Activated CD4-positive, alpha-beta memory T cell treated with anti-CD3 and anti-CD28 coated beads, Interleukin-2, amount 10 ng/mL, durations not matched to agents 7 days and 5 days (primary cell): ENCODE results near the gene COLEC12. TPM values are rescaled to one million over a fixed set of nuclear protein-coding genes. Genes with fewer than 3 reads are reported as not detected.
"Not testable (repeated sequence)": the region's sequence is repeated elsewhere in the genome, so short reads cannot be mapped to it uniquely, and the experiment has no call there.

Source experiments
- CTCF ChIA-PET: fragments of 350-600 bp; sonication (Branson Sonifier 250); formaldehyde crosslinking; loops from one replicate; lab custom pipeline; 2021; ENCODE audit warnings: antibody characterized with exemption, inconsistent platforms; lab: Charles Lee
- POLR2A ChIA-PET: fragments of 350-600 bp; sonication (Branson Sonifier 250); formaldehyde crosslinking; loops from one replicate; lab custom pipeline; 2021; ENCODE audit warnings: antibody characterized with exemption; lab: Charles Lee
- DNase-seq: peaks from one replicate; pipeline ENCODE4 v3.0.0-alpha.2; 2020
- H3K27ac Mint-ChIP-seq: one replicate; pipeline ENCODE4 v1.8.0; 2021; ENCODE audit warnings: mild to moderate bottlenecking, mixed read lengths
- H3K27me3 Mint-ChIP-seq: one replicate; pipeline ENCODE4 v1.8.0; 2021; ENCODE audit warnings: mixed read lengths
- H3K36me3 Mint-ChIP-seq: one replicate; pipeline ENCODE4 v1.8.0; 2021; ENCODE audit warnings: low read depth, mixed read lengths
- H3K4me1 Mint-ChIP-seq: one replicate; pipeline ENCODE4 v1.8.0; 2021; ENCODE audit warnings: mixed read lengths
- H3K4me3 Mint-ChIP-seq: one replicate; pipeline ENCODE4 v1.8.0; 2021; ENCODE audit warnings: mild to moderate bottlenecking, mixed read lengths
- H3K9me3 Mint-ChIP-seq: one replicate; pipeline ENCODE4 v1.8.0; 2021; ENCODE audit warnings: mixed read lengths
- total RNA-seq, 2 experiments: library from RNA; stranded (reverse); gene quantifications; one replicate each; pipeline ENCODE4 v1.2.3, GENCODE V29; 2021

COLEC12 gene
- total RNA-seq, 2 experiments from 2014 or later = not detected

DNA sequence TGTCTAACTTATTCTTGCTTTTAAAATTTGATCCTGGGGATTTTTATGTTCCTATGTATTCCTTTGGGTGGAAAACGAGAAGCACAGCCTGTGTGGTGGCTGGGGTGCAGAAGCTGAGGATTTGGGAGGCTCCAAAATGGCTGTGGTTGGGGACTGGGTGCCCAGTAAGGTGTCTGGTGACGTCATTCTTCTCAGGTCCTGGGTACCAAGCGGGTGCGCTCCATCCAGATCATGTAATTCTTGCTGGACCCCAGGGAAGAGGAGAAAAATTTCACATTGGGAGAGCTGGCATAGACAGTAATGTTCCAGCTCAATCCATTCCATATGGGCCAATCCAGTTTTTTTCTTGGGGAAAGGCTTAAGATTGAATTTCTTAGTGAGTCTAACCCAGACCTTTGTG, 171.6 kb downstream of the COLEC12 start:
- H3K27ac Mint-ChIP-seq = no peak overlapping the region
- POLR2A ChIA-PET = no interaction called here
- H3K4me1 Mint-ChIP-seq = no peaks in the 10 kb centered on the region
- H3K36me3 Mint-ChIP-seq = no peaks in the 10 kb centered on the region
- no peaks in the 10 kb centered on the region for H3K9me3 Mint-ChIP-seq
- no peak overlapping the region for H3K4me3 Mint-ChIP-seq
- CTCF ChIA-PET = no interaction called here
- DNase-seq = no peak
- no peaks in the 10 kb centered on the region for H3K27me3 Mint-ChIP-seq

DNA sequence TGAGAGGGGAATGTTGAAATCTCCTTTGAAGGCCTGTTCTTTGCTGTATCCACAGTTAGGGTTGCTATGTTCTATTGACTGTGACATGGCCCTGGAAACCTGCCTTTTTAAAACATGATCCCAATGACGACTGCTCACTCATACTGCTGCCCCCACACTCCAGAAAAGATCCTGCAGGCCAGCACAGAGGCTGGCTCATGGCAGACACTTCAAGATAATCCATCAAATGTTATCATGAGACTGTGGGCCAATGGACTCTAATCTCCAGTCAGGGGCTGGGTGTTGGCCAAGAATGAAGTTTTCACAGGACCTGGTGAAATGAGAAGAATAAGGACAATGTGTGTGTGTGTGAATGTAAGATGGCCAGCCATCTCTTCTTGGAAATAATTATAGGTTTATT, 173.7 kb downstream of the COLEC12 start:
- Mint-ChIP-seq H3K36me3 (no peaks in the 10 kb centered on the region), H3K4me3 (no peak overlapping the region), H3K27me3 (no peaks in the 10 kb centered on the region), H3K9me3 (no peaks in the 10 kb centered on the region), H3K4me1 (peaks cover 9% of the 10 kb centered on the region), H3K27ac (no peak overlapping the region)
- no peak for DNase-seq
- ChIA-PET POLR2A (no interaction called here), CTCF (no interaction called here)

DNA sequence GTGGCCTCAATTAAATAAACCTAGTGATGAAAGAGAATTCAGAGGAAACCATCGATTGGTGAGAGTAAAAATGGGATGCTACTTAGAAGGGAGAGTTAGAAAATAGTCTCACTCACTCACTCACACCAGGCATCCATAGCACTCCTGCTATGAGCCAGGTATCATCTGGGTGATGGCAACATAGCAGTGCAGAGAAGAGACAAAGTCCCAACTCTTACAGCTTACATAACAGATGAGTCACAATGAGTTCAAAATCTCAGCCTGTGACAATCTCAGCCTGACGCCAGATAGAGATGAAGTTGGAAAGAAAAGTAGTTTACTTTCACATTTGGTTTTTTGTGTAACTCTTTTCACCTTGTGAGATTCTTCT, 177.3 kb downstream of the COLEC12 start:
- ChIA-PET POLR2A (no interaction called here), CTCF (no interaction called here)
- no peaks in the 10 kb centered on the region for H3K36me3 Mint-ChIP-seq
- no peak for DNase-seq
- H3K27me3 Mint-ChIP-seq = no peaks in the 10 kb centered on the region
- H3K9me3 Mint-ChIP-seq = no peaks in the 10 kb centered on the region
- no peak overlapping the region for H3K4me3 Mint-ChIP-seq
- H3K4me1 Mint-ChIP-seq = peaks cover 9% of the 10 kb centered on the region
- H3K27ac Mint-ChIP-seq = no peak overlapping the region

DNA sequence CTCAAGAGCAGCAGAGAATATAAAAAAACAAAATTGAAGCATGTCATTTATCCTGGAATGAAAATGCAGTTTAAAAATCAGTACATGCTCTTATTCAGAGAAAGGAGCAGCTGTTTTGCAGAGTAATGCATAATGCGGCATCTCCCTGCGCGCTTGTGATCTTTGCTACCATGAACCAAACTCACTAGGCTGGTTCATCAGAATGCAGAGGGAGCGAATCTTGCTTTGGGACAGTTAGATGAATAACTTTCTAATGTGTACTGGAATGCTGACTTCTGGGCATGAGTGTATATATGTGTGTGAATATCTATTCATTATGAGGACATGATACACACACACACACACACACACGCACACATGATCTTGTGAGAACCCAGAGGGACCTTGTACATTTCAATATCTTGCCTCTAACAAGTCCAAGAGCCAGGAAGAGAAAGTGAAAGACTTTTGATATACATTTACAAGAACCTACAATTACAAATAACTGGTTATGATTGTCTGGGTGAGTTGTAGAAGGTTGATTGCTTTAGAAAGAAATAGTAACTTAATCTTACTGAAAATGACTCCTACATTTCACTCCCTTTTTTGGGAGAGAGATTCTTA, 178.5 kb downstream of the COLEC12 start:
- Mint-ChIP-seq H3K9me3 (no peaks in the 10 kb centered on the region), H3K27me3 (no peaks in the 10 kb centered on the region), H3K36me3 (no peaks in the 10 kb centered on the region), H3K4me3 (no peak overlapping the region), H3K27ac (no peak overlapping the region), H3K4me1 (peaks cover 9% of the 10 kb centered on the region)
- POLR2A ChIA-PET = no interaction called here
- CTCF ChIA-PET = no interaction called here
- no peak for DNase-seq

DNA sequence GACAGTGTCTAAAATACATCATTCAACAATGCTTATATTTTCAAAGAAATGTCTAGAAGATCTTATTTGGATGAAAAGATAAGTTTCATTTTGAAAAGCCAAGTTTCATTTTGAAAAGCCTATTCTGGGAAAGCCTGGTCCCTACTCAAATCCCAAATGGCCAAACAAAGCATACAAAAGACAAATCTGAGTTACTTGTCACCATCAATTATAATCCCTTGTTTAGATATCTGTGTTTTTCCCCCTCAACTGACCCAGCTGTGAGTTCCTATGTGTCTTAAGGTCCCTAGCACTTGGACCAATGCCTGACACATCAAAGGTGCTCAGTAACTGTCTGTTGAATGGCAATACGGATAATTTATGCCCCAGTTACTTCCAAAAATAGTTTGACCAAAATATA, 180.3 kb downstream of the COLEC12 start:
- POLR2A ChIA-PET = no interaction called here
- CTCF ChIA-PET = no interaction called here
- DNase-seq = no peak
- H3K36me3 Mint-ChIP-seq = no peaks in the 10 kb centered on the region
- no peaks in the 10 kb centered on the region for H3K9me3 Mint-ChIP-seq
- H3K27ac Mint-ChIP-seq = no peak overlapping the region
- peaks cover 9% of the 10 kb centered on the region for H3K4me1 Mint-ChIP-seq
- no peaks in the 10 kb centered on the region for H3K27me3 Mint-ChIP-seq
- H3K4me3 Mint-ChIP-seq = no peak overlapping the region

DNA sequence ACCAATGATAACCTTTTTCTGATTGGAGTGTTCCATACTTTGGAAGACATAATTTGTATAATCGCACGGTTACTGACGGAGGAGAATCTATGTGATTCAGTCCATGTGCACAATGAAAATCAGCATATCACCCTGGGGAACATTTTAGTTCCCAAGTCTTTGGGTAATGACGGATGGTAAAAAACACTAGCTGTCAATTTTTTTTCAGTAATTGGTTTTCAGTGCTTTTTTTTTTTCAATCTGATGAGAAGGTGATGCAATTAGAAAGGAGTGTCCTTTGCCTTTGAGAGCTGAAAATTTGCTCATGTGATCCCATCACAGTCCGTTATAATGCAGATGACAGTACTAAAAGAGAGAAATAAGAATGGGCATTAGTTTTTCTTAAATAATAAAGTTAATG, 180.8 kb downstream of the COLEC12 start:
- Mint-ChIP-seq H3K9me3 (no peaks in the 10 kb centered on the region), H3K27me3 (no peaks in the 10 kb centered on the region), H3K4me3 (no peak overlapping the region), H3K27ac (no peak overlapping the region), H3K4me1 (peaks cover 9% of the 10 kb centered on the region), H3K36me3 (no peaks in the 10 kb centered on the region)
- ChIA-PET POLR2A (no interaction called here), CTCF (no interaction called here)
- no peak for DNase-seq

DNA sequence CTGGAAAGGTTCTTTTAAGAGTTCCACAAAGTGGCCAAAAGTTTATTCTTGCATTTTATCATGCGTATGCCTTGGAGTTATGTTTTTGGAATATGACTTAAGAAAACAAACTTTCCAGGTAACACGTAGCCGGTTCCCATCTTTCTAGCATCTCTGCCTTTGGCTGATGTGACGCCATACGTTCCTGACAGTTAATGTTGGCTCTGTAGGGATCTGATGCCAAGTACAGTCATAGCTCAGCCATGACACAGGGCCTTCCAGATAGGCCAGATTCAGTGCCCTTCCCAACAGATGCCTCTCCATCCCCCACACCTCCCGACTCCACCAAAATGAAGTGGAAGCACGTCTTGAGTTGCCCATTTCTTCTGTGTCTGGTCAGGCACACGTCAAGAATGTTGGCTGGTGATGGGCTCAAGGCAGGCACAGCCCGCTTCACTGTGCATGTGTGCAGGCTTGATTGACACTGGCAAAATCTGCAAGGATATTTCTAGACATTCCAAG, 181.7 kb downstream of the COLEC12 start:
- ChIA-PET POLR2A (no interaction called here), CTCF (no interaction called here)
- Mint-ChIP-seq H3K27ac (no peak overlapping the region), H3K36me3 (no peaks in the 10 kb centered on the region), H3K4me3 (no peak overlapping the region), H3K27me3 (no peaks in the 10 kb centered on the region), H3K9me3 (no peaks in the 10 kb centered on the region), H3K4me1 (peaks cover 9% of the 10 kb centered on the region)
- DNase-seq = no peak

DNA sequence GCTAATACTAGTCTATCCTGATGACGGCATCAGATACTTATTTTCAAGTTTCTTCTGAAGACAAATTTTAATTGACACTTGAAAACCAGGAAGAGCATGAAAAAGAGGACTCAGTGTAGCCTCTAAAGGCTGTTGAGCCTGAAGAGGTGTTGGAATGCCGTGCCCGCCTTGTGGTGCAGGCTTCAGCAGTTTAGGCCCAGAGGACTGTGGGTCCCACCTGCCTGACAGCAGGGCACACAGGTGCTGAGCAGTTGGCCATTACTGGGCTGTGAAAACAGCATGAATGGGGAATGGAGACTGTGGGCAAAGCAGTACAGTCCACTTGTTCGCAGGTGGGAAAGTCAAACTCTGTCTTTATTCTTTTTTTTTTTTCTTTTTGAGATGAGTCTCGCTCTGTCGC, 182.9 kb downstream of the COLEC12 start:
- no peaks in the 10 kb centered on the region for H3K27me3 Mint-ChIP-seq
- POLR2A ChIA-PET = no interaction called here

DNA sequence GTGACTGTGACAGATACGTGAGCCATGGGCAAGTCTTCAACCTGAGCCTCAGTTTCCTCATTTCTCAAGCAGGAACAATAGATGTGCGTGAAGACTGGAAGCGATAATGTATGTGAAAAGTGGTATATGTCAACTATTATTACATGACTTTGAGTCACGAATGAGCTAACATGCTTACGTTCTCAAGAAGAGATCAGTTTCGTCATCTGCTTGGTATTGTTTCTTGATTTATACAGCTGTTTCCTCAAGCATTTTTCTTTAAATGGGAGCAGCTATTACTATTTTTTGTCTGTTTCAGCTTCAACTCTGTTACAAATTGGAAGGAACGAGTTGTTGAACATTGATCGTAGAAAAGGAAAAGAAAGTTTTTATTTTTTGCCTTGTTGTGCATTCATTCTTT, 184.1 kb downstream of the COLEC12 start:
- no peak overlapping the region for H3K27ac Mint-ChIP-seq
- no peak for DNase-seq
- H3K4me3 Mint-ChIP-seq = no peak overlapping the region
- ChIA-PET CTCF (no interaction called here), POLR2A (no interaction called here)
- no peaks in the 10 kb centered on the region for H3K36me3 Mint-ChIP-seq
- H3K9me3 Mint-ChIP-seq = no peaks in the 10 kb centered on the region
- no peaks in the 10 kb centered on the region for H3K4me1 Mint-ChIP-seq
- no peaks in the 10 kb centered on the region for H3K27me3 Mint-ChIP-seq

More for the DNA sequence above, 182.9 kb downstream of the COLEC12 start:
- no peak for DNase-seq
- Mint-ChIP-seq H3K36me3 (no peaks in the 10 kb centered on the region), H3K27ac (no peak overlapping the region), H3K4me1 (peaks cover 8% of the 10 kb centered on the region), H3K4me3 (no peak overlapping the region), H3K9me3 (no peaks in the 10 kb centered on the region)
- CTCF ChIA-PET = no interaction called here

DNA sequence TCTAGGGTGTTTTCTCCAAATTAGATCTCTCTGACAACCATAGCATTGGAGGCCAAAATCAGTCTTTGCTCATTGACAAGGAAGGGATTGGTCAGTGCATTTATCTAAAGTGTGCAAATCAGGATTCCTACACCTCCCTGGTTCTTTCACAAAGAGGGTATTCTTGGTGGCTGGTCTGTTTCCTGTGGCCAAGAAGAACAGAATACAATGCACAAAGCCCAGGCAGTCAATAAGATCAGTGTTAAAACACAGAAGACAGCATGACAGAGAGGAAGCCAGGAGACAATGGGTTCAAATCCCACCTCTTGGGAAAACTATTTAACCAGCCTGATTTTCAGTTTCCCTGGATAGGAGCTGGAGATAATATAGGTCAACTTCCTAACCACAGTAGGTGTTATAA, 186.6 kb downstream of the COLEC12 start:
- H3K27ac Mint-ChIP-seq = no peak overlapping the region
- H3K4me1 Mint-ChIP-seq = no peaks in the 10 kb centered on the region
- no peak overlapping the region for H3K4me3 Mint-ChIP-seq
- CTCF ChIA-PET = interaction anchor here (0.6 kb wide), 1 partner anchor 75 kb away, joined by 3 read pairs; no protein-coding TSS in a partner anchor
- POLR2A ChIA-PET = no interaction called here
- no peaks in the 10 kb centered on the region for H3K9me3 Mint-ChIP-seq
- no peak for DNase-seq
- no peaks in the 10 kb centered on the region for H3K27me3 Mint-ChIP-seq
- no peaks in the 10 kb centered on the region for H3K36me3 Mint-ChIP-seq

DNA sequence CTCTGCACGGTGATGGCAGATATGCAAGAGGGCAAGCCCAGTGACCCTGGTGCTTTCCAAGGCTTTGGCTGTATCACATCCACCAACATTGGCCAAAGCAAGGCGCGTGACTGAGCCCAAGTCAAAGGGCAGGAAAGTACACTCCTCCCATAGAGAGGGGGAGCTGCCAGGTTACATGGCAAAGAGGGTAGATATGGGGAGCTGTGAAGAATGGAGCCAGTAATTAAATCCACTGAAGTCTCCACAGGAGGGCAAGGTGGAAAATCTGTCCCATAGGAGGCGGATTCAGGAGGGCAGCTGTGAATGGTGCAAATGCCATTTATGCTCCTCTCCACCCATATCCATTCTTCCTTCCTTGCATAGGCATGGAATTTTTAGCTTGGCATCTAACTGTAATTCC, 188.1 kb downstream of the COLEC12 start:
- Mint-ChIP-seq H3K27ac (no peak overlapping the region), H3K27me3 (no peaks in the 10 kb centered on the region), H3K36me3 (no peaks in the 10 kb centered on the region), H3K4me1 (no peaks in the 10 kb centered on the region), H3K4me3 (no peak overlapping the region), H3K9me3 (no peaks in the 10 kb centered on the region)
- no peak for DNase-seq
- CTCF ChIA-PET = no interaction called here
- POLR2A ChIA-PET = no interaction called here

DNA sequence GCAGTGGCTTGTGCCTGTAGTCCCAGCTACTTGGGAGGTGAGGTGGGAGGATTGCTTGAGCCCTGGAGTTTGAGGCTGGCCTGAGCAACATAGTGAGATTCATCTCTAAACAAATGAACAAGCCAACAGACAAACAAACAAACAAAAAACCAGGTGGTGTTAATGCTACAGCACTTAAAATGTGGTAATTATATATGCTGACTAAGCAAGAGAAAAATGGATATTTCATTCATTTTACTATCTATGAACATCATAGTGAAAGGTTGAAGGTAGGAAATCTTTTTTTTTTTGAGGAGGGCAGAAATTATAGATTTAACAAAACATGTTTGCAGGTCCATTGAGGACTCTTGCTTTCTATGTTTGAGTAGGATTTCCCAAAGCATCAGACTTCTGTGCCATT, 190.5 kb downstream of the COLEC12 start:
- no peak for DNase-seq
- POLR2A ChIA-PET = no interaction called here

DNA sequence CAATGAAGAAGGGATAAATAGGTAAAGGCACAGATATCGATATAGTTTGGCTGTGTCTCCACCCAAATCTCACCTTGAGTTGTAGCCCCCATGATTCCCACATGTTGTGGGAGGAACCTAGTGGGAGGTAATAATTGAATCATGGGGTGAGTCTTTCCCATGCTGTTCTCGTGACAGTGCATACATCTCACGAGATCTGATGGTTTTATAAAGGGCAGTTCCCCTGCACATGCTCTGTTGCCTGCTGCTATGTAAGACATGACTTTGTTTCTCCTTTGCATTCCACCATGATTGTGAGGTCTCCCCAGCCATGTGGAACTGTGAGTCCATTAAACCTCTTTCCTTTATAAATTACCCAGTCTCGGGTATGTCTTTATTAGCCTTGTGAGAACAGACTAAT, 192.4 kb downstream of the COLEC12 start:
- H3K27ac Mint-ChIP-seq, H3K27me3 Mint-ChIP-seq, DNase-seq, H3K4me1 Mint-ChIP-seq, POLR2A ChIA-PET, CTCF ChIA-PET, H3K4me3 Mint-ChIP-seq, H3K9me3 Mint-ChIP-seq, H3K36me3 Mint-ChIP-seq: not testable (repeated sequence)

More for the DNA sequence above, 190.5 kb downstream of the COLEC12 start:
- Mint-ChIP-seq H3K36me3 (no peaks in the 10 kb centered on the region), H3K9me3 (no peaks in the 10 kb centered on the region), H3K4me3 (no peak overlapping the region), H3K27me3 (peaks cover 5% of the 10 kb centered on the region), H3K27ac (no peak overlapping the region), H3K4me1 (no peaks in the 10 kb centered on the region)
- CTCF ChIA-PET = no interaction called here

DNA sequence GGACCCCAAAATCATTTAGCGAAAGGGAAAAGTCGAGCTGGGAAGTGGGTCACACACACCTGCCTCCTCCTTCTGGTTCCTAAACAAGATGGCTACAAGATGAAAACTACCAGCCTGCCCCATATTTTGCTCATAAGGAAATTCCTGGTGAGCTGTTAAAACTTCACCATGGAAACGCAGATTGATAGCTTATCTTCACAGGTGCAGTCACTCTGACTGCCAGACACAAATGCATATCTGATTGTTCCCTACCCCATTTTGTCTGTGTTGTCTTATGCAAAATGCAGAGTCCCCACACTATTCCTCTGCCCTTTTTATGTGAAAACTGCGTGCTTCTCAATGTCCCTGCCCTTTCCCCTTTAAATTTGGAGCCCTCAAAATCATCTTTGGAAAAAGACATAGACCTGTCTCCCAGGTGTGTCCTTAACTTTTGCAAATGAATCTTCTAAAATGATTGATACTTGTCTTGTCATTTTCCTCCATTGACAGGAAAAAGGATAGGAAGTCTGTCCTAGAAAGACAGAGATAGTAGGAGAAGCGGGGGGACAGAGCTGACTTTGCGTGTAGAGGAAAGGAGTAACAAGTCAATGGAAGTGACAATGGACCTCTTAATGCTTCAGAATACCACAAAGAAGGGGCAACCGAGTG, 193.8 kb downstream of the COLEC12 start:
- DNase-seq = no peak

More for the DNA sequence above, 193.8 kb downstream of the COLEC12 start:
- Mint-ChIP-seq H3K4me1 (no peaks in the 10 kb centered on the region), H3K27ac (no peak overlapping the region), H3K9me3 (no peaks in the 10 kb centered on the region), H3K4me3 (no peak overlapping the region), H3K36me3 (no peaks in the 10 kb centered on the region), H3K27me3 (peaks cover 7% of the 10 kb centered on the region)
- ChIA-PET POLR2A (no interaction called here), CTCF (no interaction called here)
